Esophagus muscularis mucosa (tissue), 4 donors: Measurements from ENCODE around the gene WNT9A. TPM values are rescaled to one million over a fixed set of nuclear protein-coding genes. Genes with fewer than 3 reads are reported as not detected.
A peak's percentile ranks its signal among the peaks of the same experiment; 100 is the strongest.

Source experiments
- DNase-seq: peaks from one replicate; pipeline ENCODE4 v3.0.0-alpha.2; 2017; ENCODE audit errors: extremely low spot score
- H3K27ac ChIP-seq, 4 donors: fragments of 200-600 bp; sonication (generic); replicated peaks in 1 of 4; 1 replicate in 3 of 4; 2 replicates in 1 of 4; pipeline ENCODE4 v1.5.1; 2016 to 2019; ENCODE audit warnings: mild to moderate bottlenecking in 1 of 4
- H3K27me3 ChIP-seq, 4 donors: fragments of 200-600 bp; sonication (generic); one replicate each; pipeline versions ENCODE4 v1.5.1 to v1.6.0; 2016 to 2019
- H3K36me3 ChIP-seq, 4 donors: fragments of 200-600 bp; sonication (generic); one replicate each; pipeline ENCODE4 v1.5.1; 2016 to 2019
- H3K4me1 ChIP-seq, 4 donors: fragments of 200-600 bp; sonication (generic); one replicate each; pipeline ENCODE4 v1.5.1; 2016 to 2019
- H3K4me3 ChIP-seq, 4 donors: fragments of 200-600 bp; sonication (generic); 1 replicate in 2 of 4; 2 replicates in 2 of 4; pipeline ENCODE4 v1.5.1; 2016 to 2019; ENCODE audit warnings: mild to moderate bottlenecking in 4 of 4, moderate library complexity in 1 of 4
- H3K9me3 ChIP-seq, 4 donors: fragments of 200-600 bp; sonication (generic); 1 replicate in 3 of 4; 2 replicates in 1 of 4; pipeline ENCODE4 v1.5.1; 2016 to 2019
- EP300 ChIP-seq: sonication (generic); formaldehyde crosslinking; IDR thresholded peaks from one replicate; pipeline ENCODE4 v1.6.1; 2017; ENCODE audit warnings: antibody characterized with exemption
- POLR2A ChIP-seq: fragments of 450-650 bp; IDR thresholded peaks from one replicate; pipeline ENCODE4 v1.6.1; 2017; ENCODE audit warnings: antibody characterized with exemption, moderate library complexity, mild to moderate bottlenecking, low read depth
- POLR2AphosphoS5 ChIP-seq, 2 donors: sonication (generic); formaldehyde crosslinking; IDR thresholded peaks; one replicate each; pipeline ENCODE4 v1.6.1; 2017; ENCODE audit warnings: antibody characterized with exemption in 2 of 2
- WGBS: methylation state at CpG from one replicate; pipeline ENCODE4 v1.1.5; 2018; 5-methylcytosine and 5-hydroxymethylcytosine counted together
- intact Hi-C: fragments of 100-400 bp; cut with DNase I; formaldehyde crosslinking; loops from one replicate; pipeline ENCODE4 v1.15.1; 2023
- total RNA-seq, 4 donors: library from RNA; depleted of rRNA; stranded (reverse); fragments of >200 nt; gene quantifications; one replicate each; pipeline versions ENCODE4 v1.1.0 to v1.2.1, GENCODE V29; 2016
- TF ChIP-seq, protein P1 (sequence below), 3 experiments: fragments of 200-600 bp in 2 of 3; fragments of 450-650 bp in 1 of 3; sonication (generic) in 2 of 3; IDR thresholded peaks; one replicate each; pipeline ENCODE4 v1.5.1; 2017 to 2019; ENCODE audit warnings: antibody characterized with exemption in 3 of 3, mild to moderate bottlenecking in 2 of 3, moderate library complexity in 1 of 3

WNT9A gene
- total RNA-seq, 4 donors from 2014 or later = 7.5 to 18.1 (median 14.4) TPM

DNA sequence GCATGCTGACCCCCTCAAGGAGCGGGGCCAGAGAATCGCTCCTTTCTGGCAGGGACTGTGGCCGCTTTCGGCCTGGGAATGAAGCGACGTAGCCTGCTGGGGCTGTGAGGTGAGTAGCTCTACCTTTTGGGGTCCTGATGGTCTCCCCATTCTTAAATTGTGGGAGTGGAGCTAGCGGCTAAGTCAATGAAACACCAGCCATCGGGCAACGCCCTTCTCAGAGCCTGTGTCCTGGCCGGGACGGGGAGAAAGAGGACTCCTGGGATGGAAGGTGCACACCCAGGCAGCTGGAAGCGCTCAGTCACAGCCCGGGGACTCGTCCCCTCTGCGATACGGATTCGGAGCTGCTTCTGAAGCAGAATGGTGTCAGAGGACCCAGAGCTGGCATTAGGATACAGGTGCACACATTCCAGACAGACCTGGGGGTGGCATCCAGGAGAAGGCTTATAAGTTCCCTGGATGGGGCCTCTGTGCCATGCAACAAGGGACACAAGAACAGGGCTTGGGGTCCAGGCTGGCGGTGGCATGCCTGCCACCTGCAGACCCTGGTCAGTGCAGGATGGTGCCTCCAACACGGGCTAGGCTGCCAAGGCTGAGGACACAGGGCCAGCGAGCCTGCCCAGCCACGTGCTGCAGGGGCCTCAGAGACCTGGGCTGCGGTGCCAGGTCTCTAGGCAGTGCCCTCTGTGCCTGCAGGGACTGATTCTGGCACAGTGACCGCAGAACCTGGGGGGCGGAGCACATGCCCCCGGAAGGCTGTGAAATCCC lies 945 bp upstream of the WNT9A start:
- Histone ChIP-seq H3K9me3 (no peaks in the 10 kb centered on the region), H3K4me1 (peaks cover 39 to 54% (median 54%) of the 10 kb centered on the region in 4 donors), H3K27ac (peak overlapping the region; percentile 86 to 91 (median 88)), H3K4me3 (peak overlapping the region; percentile 64 to 84 (median 70)), H3K36me3 (no peaks in the 10 kb centered on the region), H3K27me3 (peaks cover 0 to 18% (median 0%) of the 10 kb centered on the region in 4 donors)
- 29% methylated on average over 14 of the region's 25 CpGs for WGBS
- DNase-seq = no peak
- TF ChIP-seq, protein P1, sequence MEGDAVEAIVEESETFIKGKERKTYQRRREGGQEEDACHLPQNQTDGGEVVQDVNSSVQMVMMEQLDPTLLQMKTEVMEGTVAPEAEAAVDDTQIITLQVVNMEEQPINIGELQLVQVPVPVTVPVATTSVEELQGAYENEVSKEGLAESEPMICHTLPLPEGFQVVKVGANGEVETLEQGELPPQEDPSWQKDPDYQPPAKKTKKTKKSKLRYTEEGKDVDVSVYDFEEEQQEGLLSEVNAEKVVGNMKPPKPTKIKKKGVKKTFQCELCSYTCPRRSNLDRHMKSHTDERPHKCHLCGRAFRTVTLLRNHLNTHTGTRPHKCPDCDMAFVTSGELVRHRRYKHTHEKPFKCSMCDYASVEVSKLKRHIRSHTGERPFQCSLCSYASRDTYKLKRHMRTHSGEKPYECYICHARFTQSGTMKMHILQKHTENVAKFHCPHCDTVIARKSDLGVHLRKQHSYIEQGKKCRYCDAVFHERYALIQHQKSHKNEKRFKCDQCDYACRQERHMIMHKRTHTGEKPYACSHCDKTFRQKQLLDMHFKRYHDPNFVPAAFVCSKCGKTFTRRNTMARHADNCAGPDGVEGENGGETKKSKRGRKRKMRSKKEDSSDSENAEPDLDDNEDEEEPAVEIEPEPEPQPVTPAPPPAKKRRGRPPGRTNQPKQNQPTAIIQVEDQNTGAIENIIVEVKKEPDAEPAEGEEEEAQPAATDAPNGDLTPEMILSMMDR (IDR thresholded peaks at IDR 0.05) = no peak
- TF ChIP-seq EP300 (no peak), POLR2A (no peak), POLR2AphosphoS5 (IDR thresholded peaks at IDR 0.05) (no peak)
- intact Hi-C loops = loop anchor here (2.0 to 5.0 kb wide), 4 partner anchors 61 to 466 kb away; partner anchors contain the start of gene C1orf35

GRCh38 chr1:227947386-227947675 lies 401 bp downstream of the WNT9A start:
- H3K4me1 ChIP-seq = peaks cover 45 to 68% (median 67%) of the 10 kb centered on the region in 4 donors
- peaks cover 0 to 8% (median 0%) of the 10 kb centered on the region in 4 donors for H3K27me3 ChIP-seq
- no peaks in the 10 kb centered on the region for H3K9me3 ChIP-seq
- H3K4me3 ChIP-seq = peak overlapping the region; percentile 64 to 84 (median 70)
- intact Hi-C loops = loop anchor here (2.0 to 5.0 kb wide), 5 partner anchors 60 to 405 kb away; partner anchors contain the start of gene C1orf35
- H3K27ac ChIP-seq = peak overlapping the region; percentile 86 to 91 (median 88)
- no peaks in the 10 kb centered on the region for H3K36me3 ChIP-seq
- 0% methylated on average over 2 of the region's 36 CpGs for WGBS
- TF ChIP-seq POLR2AphosphoS5 (IDR thresholded peaks at IDR 0.05) = no peak
- TF ChIP-seq, protein P1 (IDR thresholded peaks at IDR 0.05) = no peak
- no peak for TF ChIP-seq EP300
- no peak for TF ChIP-seq POLR2A
- no peak for DNase-seq

DNA sequence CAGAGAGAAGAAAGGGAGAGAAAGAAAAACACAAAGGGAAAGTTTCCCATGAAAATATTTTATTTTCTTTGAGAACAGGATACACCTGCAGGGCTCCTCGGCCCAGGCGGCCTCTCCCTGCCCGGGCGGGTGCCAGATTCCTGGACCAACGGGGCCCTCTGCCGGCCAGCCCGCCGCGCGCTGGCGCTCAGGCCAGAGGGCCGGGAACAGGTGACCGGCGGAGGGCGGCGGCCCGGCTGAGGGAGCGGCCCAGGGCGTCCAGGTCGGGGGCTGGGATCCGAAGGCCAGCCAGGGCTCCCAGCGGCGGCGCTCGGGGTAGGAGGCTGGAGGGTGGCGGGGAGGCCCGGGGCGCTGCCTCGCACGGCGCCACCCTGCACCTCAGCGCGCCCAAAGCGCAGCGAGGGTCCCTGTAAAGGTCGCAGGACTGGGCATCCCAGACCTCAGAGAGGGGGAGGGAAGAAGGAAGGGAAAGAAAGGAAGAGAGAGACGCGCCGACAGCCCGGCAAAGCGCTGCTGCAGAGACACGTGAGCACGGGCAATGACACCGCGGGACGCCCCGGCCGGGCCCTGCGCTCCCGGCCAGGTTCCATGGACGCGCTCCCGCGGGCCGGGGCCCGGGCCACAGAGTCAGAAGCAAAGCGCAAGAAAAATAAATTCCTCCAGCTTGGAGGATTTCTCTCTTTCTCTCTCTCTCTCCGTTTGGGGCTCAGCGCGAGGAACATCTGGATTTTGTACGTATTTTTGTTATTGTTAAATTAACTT lies 927 bp downstream of the WNT9A start:
- H3K4me1 ChIP-seq = peaks cover 45 to 73% (median 72%) of the 10 kb centered on the region in 4 donors
- H3K27ac ChIP-seq = peak overlapping the region; percentile 86 to 91 (median 88)
- H3K9me3 ChIP-seq = no peaks in the 10 kb centered on the region
- WGBS = under 1% methylated on average over 39 of the region's 61 CpGs
- TF ChIP-seq POLR2A (no peak), POLR2AphosphoS5 (IDR thresholded peaks at IDR 0.05) (peak in 1 of 2 donors; percentile 10), EP300 (no peak)
- TF ChIP-seq, protein P1 (IDR thresholded peaks at IDR 0.05) = peak; percentile 83 to 89 (median 85)
- no peak for DNase-seq
- peaks cover 0 to 6% (median 0%) of the 10 kb centered on the region in 4 donors for H3K27me3 ChIP-seq
- intact Hi-C loops = loop anchor here (2.0 to 5.0 kb wide), 5 partner anchors 60 to 405 kb away; partner anchors contain the start of gene C1orf35
- no peaks in the 10 kb centered on the region for H3K36me3 ChIP-seq
- H3K4me3 ChIP-seq = peak overlapping the region; percentile 64 to 84 (median 70)

GRCh38 chr1:227945891-227946623 lies 1.7 kb downstream of the WNT9A start:
- peak overlapping the region; percentile 86 to 91 (median 88) for H3K27ac ChIP-seq
- WGBS = 5% methylated on average over 14 of the region's 19 CpGs
- peak overlapping the region; percentile 64 to 84 (median 70) for H3K4me3 ChIP-seq
- H3K9me3 ChIP-seq = no peaks in the 10 kb centered on the region
- intact Hi-C loops = loop anchor here (2.0 to 5.0 kb wide), 5 partner anchors 59 to 404 kb away; partner anchors contain the start of gene C1orf35
- H3K4me1 ChIP-seq = peaks cover 45 to 81% (median 80%) of the 10 kb centered on the region in 4 donors
- peaks cover 0 to 6% (median 0%) of the 10 kb centered on the region in 4 donors for H3K27me3 ChIP-seq
- DNase-seq = no peak
- no peaks in the 10 kb centered on the region for H3K36me3 ChIP-seq
- TF ChIP-seq EP300 (no peak), POLR2AphosphoS5 (IDR thresholded peaks at IDR 0.05) (peak in 1 of 2 donors; percentile 77), POLR2A (no peak)
- TF ChIP-seq, protein P1 (IDR thresholded peaks at IDR 0.05) = no peak
